WTC11 (cell line): Measurements from ENCODE around the gene LENEP. TPM values are rescaled to one million over a fixed set of nuclear protein-coding genes. Genes with fewer than 3 reads are reported as not detected.

ENCODE experiments used
- ATAC-seq: fragments of 200-7000 bp; cut with Tn5 transposase; 2 replicates; pipeline ENCODE4 v1.10.0; 2021; ENCODE audit warnings: mild to moderate bottlenecking, moderate library complexity
- CTCF ChIA-PET: fragments of 300-600 bp; sonication (Branson Sonifier 250); formaldehyde crosslinking; loops from one replicate; lab custom pipeline; 2021; ENCODE audit warnings: antibody characterized with exemption; lab: Charles Lee
- POLR2A ChIA-PET: fragments of 350-600 bp; sonication (Branson Sonifier 250); formaldehyde crosslinking; loops from one replicate; lab custom pipeline; 2021; ENCODE audit warnings: antibody characterized with exemption; lab: Charles Lee
- DNase-seq: peaks from one replicate; pipeline ENCODE4 v3.0.0; 2021; ENCODE audit warnings: low spot score
- H3K27ac Mint-ChIP-seq: 2 replicates; pipeline ENCODE4 v1.8.0; 2021; ENCODE audit warnings: mixed read lengths
- H3K27me3 Mint-ChIP-seq: 2 replicates; pipeline ENCODE4 v1.8.0; 2021; ENCODE audit warnings: low read depth, mild to moderate bottlenecking, moderate library complexity, mixed read lengths
- H3K36me3 Mint-ChIP-seq: 2 replicates; pipeline ENCODE4 v1.8.0; 2021; ENCODE audit warnings: mixed read lengths
- H3K4me1 Mint-ChIP-seq: 2 replicates; pipeline ENCODE4 v1.8.0; 2022; ENCODE audit warnings: mixed read lengths
- H3K4me3 Mint-ChIP-seq: 2 replicates; pipeline ENCODE4 v1.8.0; 2021; ENCODE audit warnings: mild to moderate bottlenecking, moderate library complexity, mixed read lengths
- H3K9me3 Mint-ChIP-seq: 2 replicates; pipeline ENCODE4 v1.8.0; 2021; ENCODE audit warnings: mixed read lengths
- CREM ChIP-seq: sonication (generic); formaldehyde crosslinking; IDR thresholded peaks from 2 replicates; pipeline ENCODE4 v1.8.1; 2022; ENCODE audit warnings: mild to moderate bottlenecking, missing genetic modification reagents, moderate library complexity
- GABPB1 ChIP-seq: sonication (generic); formaldehyde crosslinking; IDR thresholded peaks from 2 replicates; pipeline ENCODE4 v1.8.1; 2023; ENCODE audit warnings: mild to moderate bottlenecking, missing genetic modification reagents
- KAT7 ChIP-seq: sonication (generic); formaldehyde crosslinking; IDR thresholded peaks from 2 replicates; pipeline ENCODE4 v1.8.1; 2023; ENCODE audit warnings: missing genetic modification reagents, mild to moderate bottlenecking, borderline replicate concordance
- MLX ChIP-seq: sonication (generic); formaldehyde crosslinking; IDR thresholded peaks from 2 replicates; pipeline ENCODE4 v1.8.1; 2023; ENCODE audit warnings: mild to moderate bottlenecking, missing genetic modification reagents, moderate library complexity
- NR1H2 ChIP-seq: sonication (generic); formaldehyde crosslinking; IDR thresholded peaks from 2 replicates; pipeline ENCODE4 v1.9.0; 2021; ENCODE audit warnings: mild to moderate bottlenecking, moderate library complexity, missing genetic modification reagents
- NR2C2 ChIP-seq: sonication (generic); formaldehyde crosslinking; IDR thresholded peaks from 2 replicates; pipeline ENCODE4 v1.8.0; 2022; ENCODE audit warnings: mild to moderate bottlenecking, missing genetic modification reagents
- OVOL2 ChIP-seq: fragments of 250-450 bp; sonication (Bioruptor Pico); IDR thresholded peaks from 2 replicates; pipeline ENCODE4 v1.9.0; 2021; ENCODE audit warnings: mild to moderate bottlenecking, borderline replicate concordance
- PRDM15 ChIP-seq: sonication (generic); formaldehyde crosslinking; IDR thresholded peaks from 2 replicates; pipeline ENCODE4 v1.8.0; 2022; ENCODE audit warnings: missing genetic modification reagents
- PRRX2 ChIP-seq: fragments of 250-450 bp; sonication (Bioruptor Pico); IDR thresholded peaks from 2 replicates; pipeline ENCODE4 v1.8.0; 2021; ENCODE audit warnings: mild to moderate bottlenecking
- RELA ChIP-seq: sonication (generic); formaldehyde crosslinking; IDR thresholded peaks from 2 replicates; pipeline ENCODE4 v1.8.1; 2022; ENCODE audit warnings: missing genetic modification reagents, mild to moderate bottlenecking, borderline replicate concordance
- SP1 ChIP-seq: sonication (generic); formaldehyde crosslinking; conservative IDR thresholded peaks from 2 replicates; pipeline ENCODE4 v1.8.1; 2022; ENCODE audit warnings: missing genetic modification reagents
- STAT6 ChIP-seq: sonication (generic); formaldehyde crosslinking; conservative IDR thresholded peaks from 2 replicates; pipeline ENCODE4 v1.8.1; 2023; ENCODE audit warnings: mild to moderate bottlenecking, low read depth, missing genetic modification reagents, moderate library complexity
- total RNA-seq: library from RNA; stranded (reverse); gene quantifications from 3 replicates; pipeline ENCODE4 v1.2.3, GENCODE V29; 2021

LENEP gene
- total RNA-seq, 1 experiment from 2014 or later = 1.2 TPM

- no peak for TF ChIP-seq PRDM15 (CRISPR knock-in tag)
- TF ChIP-seq SP1 (CRISPR knock-in tag) = no peak
- TF ChIP-seq STAT6 (CRISPR knock-in tag) = no peak
- TF ChIP-seq NR1H2 (CRISPR knock-in tag) = no peak
- TF ChIP-seq MLX (CRISPR knock-in tag) = no peak
- no peak for TF ChIP-seq PRRX2 (CRISPR knock-in tag)
- TF ChIP-seq GABPB1 (CRISPR knock-in tag) = peak; percentile 84
- TF ChIP-seq RELA (CRISPR knock-in tag) = no peak
These were observed 11.1 kb downstream of the LENEP start (continued) for GRCh38 chr1:155004352-155005075.

- Mint-ChIP-seq H3K4me1 (peaks cover 42% of the 10 kb centered on the region), H3K4me3 (no peak overlapping the region), H3K9me3 (no peaks in the 10 kb centered on the region), H3K36me3 (no peaks in the 10 kb centered on the region), H3K27me3 (no peaks in the 10 kb centered on the region), H3K27ac (no peak overlapping the region)
- ATAC-seq (no peak), DNase-seq (no peak)
- TF ChIP-seq CREM = no peak
- no peak for TF ChIP-seq NR1H2 (CRISPR knock-in tag)
- no peak for TF ChIP-seq SP1 (CRISPR knock-in tag)
- no peak for TF ChIP-seq OVOL2
- POLR2A ChIA-PET = interaction anchor here (4.3 kb wide), 1 partner anchor 11 kb away, joined by 28 read pairs; no protein-coding TSS in a partner anchor
- CTCF ChIA-PET = interaction anchor here (0.8 to 4.3 kb wide), 9 partner anchors 12 to 86 kb away, joined by 3 to 58 read pairs (median 10); partner anchors contain the start of genes ADAM15, LENEP and SHC1
These were observed 12.0 kb downstream of the LENEP start for GRCh38 chr1:155005076-155006011.

GRCh38 chr1:155006601-155007101, 13.3 kb downstream of the LENEP start:
- H3K36me3 Mint-ChIP-seq = no peaks in the 10 kb centered on the region
- POLR2A ChIA-PET = interaction anchor here (0.9 kb wide), 1 partner anchor 74 kb away, joined by 3 read pairs; no protein-coding TSS in a partner anchor
- TF ChIP-seq NR1H2 (CRISPR knock-in tag) (no peak), NR2C2 (no peak), KAT7 (CRISPR knock-in tag) (no peak)
- TF ChIP-seq, all 79 proteins: peak for 0
- no peak overlapping the region for H3K4me3 Mint-ChIP-seq
- H3K27ac Mint-ChIP-seq = no peak overlapping the region
- DNase-seq (no peak), ATAC-seq (no peak)
- H3K4me1 Mint-ChIP-seq = peaks cover 48% of the 10 kb centered on the region
- CTCF ChIA-PET = interaction anchor here (0.7 to 4.3 kb wide), 8 partner anchors 10 to 166 kb away, joined by 3 to 58 read pairs (median 5); partner anchors contain the start of genes ADAM15 and KRTCAP2
- H3K27me3 Mint-ChIP-seq = no peaks in the 10 kb centered on the region
- no peaks in the 10 kb centered on the region for H3K9me3 Mint-ChIP-seq
